ENCODE data around the gene WDR43.

WDR43 gene

DNA sequence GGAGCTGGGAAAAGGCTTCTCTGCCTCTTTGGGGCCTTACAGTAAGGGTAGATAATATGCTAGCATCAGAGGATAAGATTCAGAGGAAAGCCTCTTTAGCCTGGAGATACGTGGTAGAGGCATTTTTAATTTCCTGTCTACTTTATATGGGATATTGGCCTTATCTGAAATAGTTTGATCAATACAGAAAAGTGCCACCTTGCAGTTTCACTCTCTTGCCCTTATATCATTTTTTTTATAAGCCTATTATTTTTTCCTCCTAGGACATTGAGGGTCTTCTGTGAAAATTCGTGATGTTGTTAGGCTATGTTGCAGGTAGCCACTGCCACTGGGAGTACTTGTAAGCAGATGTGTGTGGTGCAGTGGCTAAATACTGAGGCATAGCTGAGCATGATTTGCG lies 46.5 kb downstream of the WDR43 start:
- TF ChIP-seq, protein P1, sequence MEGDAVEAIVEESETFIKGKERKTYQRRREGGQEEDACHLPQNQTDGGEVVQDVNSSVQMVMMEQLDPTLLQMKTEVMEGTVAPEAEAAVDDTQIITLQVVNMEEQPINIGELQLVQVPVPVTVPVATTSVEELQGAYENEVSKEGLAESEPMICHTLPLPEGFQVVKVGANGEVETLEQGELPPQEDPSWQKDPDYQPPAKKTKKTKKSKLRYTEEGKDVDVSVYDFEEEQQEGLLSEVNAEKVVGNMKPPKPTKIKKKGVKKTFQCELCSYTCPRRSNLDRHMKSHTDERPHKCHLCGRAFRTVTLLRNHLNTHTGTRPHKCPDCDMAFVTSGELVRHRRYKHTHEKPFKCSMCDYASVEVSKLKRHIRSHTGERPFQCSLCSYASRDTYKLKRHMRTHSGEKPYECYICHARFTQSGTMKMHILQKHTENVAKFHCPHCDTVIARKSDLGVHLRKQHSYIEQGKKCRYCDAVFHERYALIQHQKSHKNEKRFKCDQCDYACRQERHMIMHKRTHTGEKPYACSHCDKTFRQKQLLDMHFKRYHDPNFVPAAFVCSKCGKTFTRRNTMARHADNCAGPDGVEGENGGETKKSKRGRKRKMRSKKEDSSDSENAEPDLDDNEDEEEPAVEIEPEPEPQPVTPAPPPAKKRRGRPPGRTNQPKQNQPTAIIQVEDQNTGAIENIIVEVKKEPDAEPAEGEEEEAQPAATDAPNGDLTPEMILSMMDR (conservative IDR thresholded peaks at IDR 0.05), result no peak
- no peak for TF ChIP-seq ZFX (IDR thresholded peaks at IDR 0.05)
- no peak overlapping the region for H3K27ac ChIP-seq

DNA sequence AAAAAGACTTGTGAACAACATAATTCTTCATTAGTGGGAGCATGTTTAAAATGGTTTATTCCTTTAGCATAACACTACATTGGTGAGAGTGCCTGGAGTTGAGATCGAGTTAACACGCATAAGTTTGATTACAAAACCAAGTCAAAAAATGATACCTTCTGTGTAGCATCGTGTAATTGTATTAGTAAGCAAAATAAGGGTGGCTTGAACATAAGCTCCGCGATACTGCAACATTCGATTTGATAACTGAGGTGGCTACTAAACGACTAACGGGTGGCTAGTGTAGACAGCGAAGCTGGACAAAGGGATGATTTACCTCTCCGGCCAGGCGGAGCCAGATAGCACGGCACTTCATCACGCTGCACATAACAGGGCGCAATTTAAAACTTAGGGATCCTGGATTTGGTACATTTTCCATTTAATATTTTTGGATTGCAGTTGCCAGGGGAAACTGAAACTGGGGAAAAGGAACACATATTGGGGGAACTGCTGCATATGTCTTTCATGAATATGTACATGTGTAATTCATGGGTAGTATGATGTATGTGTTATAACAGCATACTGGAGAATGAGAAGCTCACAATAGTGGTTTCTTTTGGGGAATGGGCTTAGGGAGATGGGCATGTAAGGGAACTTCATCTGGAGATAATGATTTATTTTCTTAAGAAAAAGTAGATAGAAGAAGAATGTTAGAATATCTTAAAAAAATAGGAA lies 50.2 kb downstream of the WDR43 start:
- no peak for TF ChIP-seq ZFX (IDR thresholded peaks at IDR 0.05)
- TF ChIP-seq, protein P1 (conservative IDR thresholded peaks at IDR 0.05), result no peak
- no peak overlapping the region for H3K27ac ChIP-seq

DNA sequence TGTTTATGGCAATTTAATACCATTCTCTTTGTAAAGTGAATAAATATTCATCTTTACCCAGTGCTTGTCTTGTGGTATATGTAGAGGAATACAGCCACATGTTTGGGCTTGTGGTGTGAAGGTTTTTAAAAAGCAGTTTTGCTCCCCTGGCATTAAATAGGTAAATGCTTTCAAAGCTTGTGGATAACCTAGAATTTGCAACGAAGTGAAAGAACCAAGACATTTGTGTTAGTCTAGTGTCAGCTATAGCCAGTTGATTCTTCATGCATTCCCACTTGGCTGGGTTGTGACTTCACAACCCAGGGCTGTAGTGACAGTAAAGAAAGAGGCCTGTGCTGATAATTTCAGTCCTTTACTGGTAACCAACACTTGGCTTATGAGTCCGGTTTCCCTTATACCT lies 53.7 kb downstream of the WDR43 start:
- H3K27ac ChIP-seq, result no peak overlapping the region
- TF ChIP-seq, protein P1 (conservative IDR thresholded peaks at IDR 0.05), result no peak
- no peak for TF ChIP-seq ZFX (IDR thresholded peaks at IDR 0.05)

DNA sequence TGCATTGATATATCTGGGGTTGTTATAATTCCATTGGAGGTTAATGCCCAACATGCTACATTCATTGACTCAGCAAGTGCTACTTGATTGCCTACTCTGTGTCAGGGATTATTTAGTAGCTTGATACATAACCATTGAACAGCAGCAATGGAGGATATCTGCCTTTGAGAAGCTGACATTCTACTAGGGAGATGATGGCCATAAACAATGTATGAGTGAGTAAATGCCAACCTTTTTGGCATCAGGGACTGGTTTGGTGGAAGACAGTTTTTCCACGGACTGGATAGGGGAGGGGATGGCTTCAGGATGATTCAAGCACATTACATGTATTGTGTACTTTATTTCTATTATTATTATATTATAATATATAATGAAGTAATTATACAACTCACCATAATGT lies 54.7 kb downstream of the WDR43 start:
- H3K27ac ChIP-seq, result no peak overlapping the region
- TF ChIP-seq, protein P1 (conservative IDR thresholded peaks at IDR 0.05), result no peak
- no peak for TF ChIP-seq ZFX (IDR thresholded peaks at IDR 0.05)

DNA sequence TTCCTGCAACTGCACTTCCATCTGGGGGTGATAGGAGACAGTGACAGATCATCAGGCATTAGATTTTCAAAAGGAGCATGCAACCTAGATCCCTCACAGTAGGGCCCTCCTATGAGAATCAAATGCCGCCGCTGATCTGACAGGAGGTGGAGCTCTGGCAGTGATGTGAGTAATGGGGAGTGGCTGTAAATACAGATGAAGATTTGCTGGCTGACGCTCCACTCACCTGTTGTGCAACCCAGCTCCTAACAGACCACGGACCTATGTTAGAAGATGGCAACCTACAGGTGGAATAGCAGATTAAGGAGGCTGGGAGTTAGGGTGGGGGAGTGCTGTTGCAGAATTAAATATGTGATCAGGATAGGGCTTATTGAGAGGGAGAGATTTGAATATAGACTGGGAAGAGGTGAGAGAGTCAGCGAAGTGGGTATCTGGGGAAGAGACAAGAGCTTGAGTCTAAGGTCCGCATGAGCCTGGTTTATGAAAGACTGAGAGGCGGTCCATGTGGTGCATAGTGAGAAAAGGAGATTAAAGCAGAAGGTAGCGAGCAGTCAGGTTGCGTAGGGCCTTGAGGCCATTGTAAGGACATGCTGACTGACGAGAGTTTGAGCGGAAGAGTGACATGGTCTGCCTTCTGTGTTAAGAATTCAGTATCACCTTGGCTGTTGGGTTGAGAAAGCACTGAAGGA lies 55.3 kb downstream of the WDR43 start:
- H3K27ac ChIP-seq, result no peak overlapping the region
- TF ChIP-seq ZFX (IDR thresholded peaks at IDR 0.05), result no peak
- TF ChIP-seq, protein P1 (conservative IDR thresholded peaks at IDR 0.05), result no peak

DNA sequence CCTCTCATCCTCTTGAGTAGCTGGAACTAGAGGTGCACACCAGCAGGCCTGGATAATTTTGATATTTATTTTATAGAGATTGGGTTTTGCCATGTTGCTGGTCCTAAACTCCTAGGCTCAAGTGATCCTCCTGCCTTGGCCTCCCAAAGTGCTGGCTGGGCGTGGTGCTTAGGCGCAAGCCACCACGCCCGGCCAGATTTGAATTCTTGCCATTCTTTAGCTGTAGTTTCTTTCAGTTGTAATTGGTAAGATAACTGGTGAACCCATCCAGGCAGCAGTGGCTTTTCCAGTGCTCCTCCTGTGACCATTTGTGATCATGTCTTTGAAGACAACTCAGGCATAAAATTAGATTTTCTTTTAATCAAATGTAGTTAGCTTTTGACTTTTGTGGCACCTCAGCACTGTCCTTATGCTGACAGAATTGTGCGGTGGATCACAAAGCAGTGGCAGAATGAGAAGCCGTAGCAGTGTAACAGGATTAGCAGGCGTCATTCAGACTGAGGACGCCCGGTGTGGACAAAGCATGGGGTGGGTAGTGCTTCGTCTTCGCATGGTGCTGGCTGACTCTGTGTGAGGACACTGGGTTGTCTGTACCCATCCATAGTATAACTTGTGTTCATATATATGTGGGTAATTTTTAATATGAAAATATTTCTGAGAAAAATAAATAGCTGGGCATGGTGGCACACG lies 56.6 kb downstream of the WDR43 start:
- TF ChIP-seq, protein P1 (conservative IDR thresholded peaks at IDR 0.05), result no peak
- no peak for TF ChIP-seq ZFX (IDR thresholded peaks at IDR 0.05)
- no peak overlapping the region for H3K27ac ChIP-seq
